AG09319 (cell line): ENCODE results near the gene BAHCC1.

Experiments
- DNase-seq: peaks from one replicate; pipeline ENCODE4 v3.0.0-alpha.2; 2010; ENCODE audit warnings: low read depth; ENCODE audit errors: extremely low read depth
- TF ChIP-seq, protein P1 (sequence below): IDR thresholded peaks from 2 replicates; pipeline ENCODE4 v1.5.1; 2011; ENCODE audit warnings: low read depth, mild to moderate bottlenecking, inconsistent platforms, low read length, moderate library complexity

The BAHCC1 gene

DNA sequence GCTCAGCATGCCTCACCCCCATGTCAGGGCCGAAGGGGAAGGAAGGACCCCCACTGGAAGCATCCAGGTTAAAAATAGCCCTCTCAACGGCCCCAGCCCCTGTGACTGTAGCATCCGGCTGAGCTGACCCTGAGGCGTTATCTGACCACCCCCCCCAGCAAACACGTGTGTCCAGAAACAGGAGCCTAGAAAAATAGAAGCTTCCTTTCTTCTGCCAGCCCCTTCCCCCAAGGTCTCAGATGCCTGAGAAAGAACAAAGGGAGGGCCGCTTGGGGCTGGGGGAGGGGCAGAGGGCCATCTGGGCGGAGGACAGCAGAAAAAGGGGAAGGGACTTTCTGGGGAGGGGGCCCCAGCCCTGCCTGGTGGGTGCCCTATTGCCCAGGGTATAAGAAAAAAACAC, 61.5 kb downstream of the BAHCC1 start:
- TF ChIP-seq, protein P1, sequence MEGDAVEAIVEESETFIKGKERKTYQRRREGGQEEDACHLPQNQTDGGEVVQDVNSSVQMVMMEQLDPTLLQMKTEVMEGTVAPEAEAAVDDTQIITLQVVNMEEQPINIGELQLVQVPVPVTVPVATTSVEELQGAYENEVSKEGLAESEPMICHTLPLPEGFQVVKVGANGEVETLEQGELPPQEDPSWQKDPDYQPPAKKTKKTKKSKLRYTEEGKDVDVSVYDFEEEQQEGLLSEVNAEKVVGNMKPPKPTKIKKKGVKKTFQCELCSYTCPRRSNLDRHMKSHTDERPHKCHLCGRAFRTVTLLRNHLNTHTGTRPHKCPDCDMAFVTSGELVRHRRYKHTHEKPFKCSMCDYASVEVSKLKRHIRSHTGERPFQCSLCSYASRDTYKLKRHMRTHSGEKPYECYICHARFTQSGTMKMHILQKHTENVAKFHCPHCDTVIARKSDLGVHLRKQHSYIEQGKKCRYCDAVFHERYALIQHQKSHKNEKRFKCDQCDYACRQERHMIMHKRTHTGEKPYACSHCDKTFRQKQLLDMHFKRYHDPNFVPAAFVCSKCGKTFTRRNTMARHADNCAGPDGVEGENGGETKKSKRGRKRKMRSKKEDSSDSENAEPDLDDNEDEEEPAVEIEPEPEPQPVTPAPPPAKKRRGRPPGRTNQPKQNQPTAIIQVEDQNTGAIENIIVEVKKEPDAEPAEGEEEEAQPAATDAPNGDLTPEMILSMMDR, result no peak
- DNase-seq, result no peak

GRCh38 chr17:81457401-81457800, 62.1 kb downstream of the BAHCC1 start:
- DNase-seq, result no peak

GRCh38 chr17:81457917-81458555, 62.8 kb downstream of the BAHCC1 start:
- TF ChIP-seq, protein P1, result no peak
- DNase-seq, result no peak

More at GRCh38 chr17:81457401-81457800, 62.1 kb downstream of the BAHCC1 start:
- TF ChIP-seq, protein P1, result no peak

DNA sequence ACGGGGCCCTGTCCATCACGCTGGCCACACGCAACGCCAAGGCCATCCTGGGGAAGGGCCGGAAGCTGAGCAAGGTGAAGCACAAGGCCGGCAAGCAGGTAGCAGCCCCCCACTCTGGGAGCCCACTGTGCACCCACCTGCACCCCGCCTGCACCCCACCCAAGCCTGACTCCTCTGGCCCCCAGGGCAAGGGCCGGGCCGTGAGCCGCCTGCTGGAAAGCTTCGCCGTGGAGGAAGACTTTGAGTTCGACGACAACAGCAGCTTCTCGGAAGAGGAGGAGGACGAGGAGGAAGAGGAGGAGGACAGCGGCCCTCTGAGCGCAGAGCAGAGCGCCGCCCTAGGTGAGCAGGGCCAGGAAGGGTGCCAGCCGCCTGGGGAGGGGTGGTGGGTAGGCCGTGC, 63.4 kb downstream of the BAHCC1 start:
- TF ChIP-seq, protein P1, result no peak
- no peak for DNase-seq

GRCh38 chr17:81459224-81459623, 64.0 kb downstream of the BAHCC1 start:
- no peak for DNase-seq
- TF ChIP-seq, protein P1, result no peak

GRCh38 chr17:81459864-81460263, 64.6 kb downstream of the BAHCC1 start:
- TF ChIP-seq, protein P1, result no peak
- DNase-seq, result no peak

GRCh38 chr17:81460856-81461460, 65.7 kb downstream of the BAHCC1 start:
- DNase-seq, result no peak
- TF ChIP-seq, protein P1, result no peak
